ENCODE results near the gene UXS1. TPM values are rescaled to one million over a fixed set of nuclear protein-coding genes. Genes with fewer than 3 reads are reported as not detected.

The UXS1 gene
- total RNA-seq, 1 experiment from 2014 or later = 31.2 TPM

DNA sequence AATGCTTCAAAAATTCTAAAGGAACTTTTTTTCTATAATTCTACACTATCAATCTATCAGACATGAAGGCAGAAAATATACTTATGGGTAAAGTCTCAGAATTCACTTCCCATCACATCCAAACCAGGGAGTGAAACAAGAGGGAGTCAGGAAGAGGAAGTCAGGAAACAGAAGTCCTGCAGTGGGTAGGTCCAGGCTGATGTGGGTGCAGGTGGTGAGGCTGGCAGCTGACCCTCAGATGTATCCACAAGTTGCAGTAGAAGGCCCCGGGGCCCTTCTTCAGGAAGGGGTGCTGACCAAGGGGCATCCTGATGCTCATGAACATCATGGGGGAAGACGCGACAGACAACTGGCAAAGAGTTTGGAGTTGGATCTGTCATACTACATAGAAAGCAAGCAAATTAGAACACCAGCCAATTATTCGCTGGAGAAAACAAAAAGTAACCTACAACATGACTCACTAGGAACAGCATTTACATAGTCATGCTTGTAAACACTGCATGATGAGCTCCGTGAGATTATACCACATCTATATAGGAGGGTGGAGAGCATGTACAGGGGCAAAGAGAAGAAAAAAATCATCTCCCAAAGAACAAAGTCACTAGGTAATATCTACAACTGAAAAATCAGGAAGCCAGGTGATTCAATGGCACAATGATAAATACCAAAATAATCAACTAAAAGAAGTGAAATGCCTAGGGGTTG lies 4.2 kb downstream of the UXS1 start:
- Mint-ChIP-seq H3K27ac (ENCODE audit: low read depth, unreplicated experiment) (peak overlapping the region; percentile 79), H3K9me3 (ENCODE audit: unreplicated experiment) (no peaks in the 10 kb centered on the region), H3K4me1 (ENCODE audit: insufficient read depth, unreplicated experiment) (peaks cover 34% of the 10 kb centered on the region), H3K27me3 (ENCODE audit: insufficient read depth, unreplicated experiment) (no peaks in the 10 kb centered on the region), H3K36me3 (ENCODE audit: insufficient read depth, unreplicated experiment) (no peaks in the 10 kb centered on the region), H3K4me3 (ENCODE audit: unreplicated experiment) (no peak overlapping the region)
- BruUV-seq (replicated peaks) = no TSS peak
- DNase-seq (ENCODE audit: unreplicated experiment) = peak; percentile 47
- ChIA-PET CTCF (interaction anchor here (0.7 kb wide), 1 partner anchor 90 kb away, joined by 3 read pairs; no protein-coding TSS in a partner anchor), POLR2A (interaction anchor here (1.0 to 1.3 kb wide), 2 partner anchors 25 to 32 kb away, joined by 3 read pairs; no protein-coding TSS in a partner anchor)
- intact Hi-C loops (cut with micrococcal nuclease) = loop anchor here (5.0 kb wide), 1 partner anchor 83 kb away; no protein-coding TSS in a partner anchor
- TF ChIP-seq, protein P1, sequence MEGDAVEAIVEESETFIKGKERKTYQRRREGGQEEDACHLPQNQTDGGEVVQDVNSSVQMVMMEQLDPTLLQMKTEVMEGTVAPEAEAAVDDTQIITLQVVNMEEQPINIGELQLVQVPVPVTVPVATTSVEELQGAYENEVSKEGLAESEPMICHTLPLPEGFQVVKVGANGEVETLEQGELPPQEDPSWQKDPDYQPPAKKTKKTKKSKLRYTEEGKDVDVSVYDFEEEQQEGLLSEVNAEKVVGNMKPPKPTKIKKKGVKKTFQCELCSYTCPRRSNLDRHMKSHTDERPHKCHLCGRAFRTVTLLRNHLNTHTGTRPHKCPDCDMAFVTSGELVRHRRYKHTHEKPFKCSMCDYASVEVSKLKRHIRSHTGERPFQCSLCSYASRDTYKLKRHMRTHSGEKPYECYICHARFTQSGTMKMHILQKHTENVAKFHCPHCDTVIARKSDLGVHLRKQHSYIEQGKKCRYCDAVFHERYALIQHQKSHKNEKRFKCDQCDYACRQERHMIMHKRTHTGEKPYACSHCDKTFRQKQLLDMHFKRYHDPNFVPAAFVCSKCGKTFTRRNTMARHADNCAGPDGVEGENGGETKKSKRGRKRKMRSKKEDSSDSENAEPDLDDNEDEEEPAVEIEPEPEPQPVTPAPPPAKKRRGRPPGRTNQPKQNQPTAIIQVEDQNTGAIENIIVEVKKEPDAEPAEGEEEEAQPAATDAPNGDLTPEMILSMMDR (IDR thresholded peaks at IDR 0.05; ENCODE audit: unreplicated experiment) = no peak

DNA sequence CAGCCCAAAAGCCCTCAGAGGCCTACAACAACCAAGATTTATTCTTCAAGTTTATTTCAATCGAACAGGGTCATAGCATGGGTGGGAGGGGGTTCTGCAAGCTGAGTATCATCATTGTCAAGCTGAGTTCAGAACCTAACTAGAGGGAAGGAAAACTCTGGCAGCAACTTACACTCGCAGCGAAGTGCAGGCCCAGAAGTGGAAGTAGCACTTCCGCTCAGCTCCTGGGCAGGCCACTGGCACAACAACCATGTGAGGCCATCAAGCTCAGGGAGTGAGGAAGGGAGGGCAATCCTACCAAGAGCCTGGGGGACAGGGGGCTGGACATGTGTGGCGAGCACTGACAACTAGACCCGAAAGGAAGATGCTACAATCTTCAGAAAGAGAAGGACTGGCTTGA lies 4.8 kb downstream of the UXS1 start:
- no peaks in the 10 kb centered on the region for H3K27me3 Mint-ChIP-seq (ENCODE audit: insufficient read depth, unreplicated experiment)
- H3K4me1 Mint-ChIP-seq (ENCODE audit: insufficient read depth, unreplicated experiment) = peaks cover 32% of the 10 kb centered on the region
- CTCF ChIA-PET = no interaction called here
- POLR2A ChIA-PET = no interaction called here
- intact Hi-C loops (cut with micrococcal nuclease) = no loop called here
- H3K4me3 Mint-ChIP-seq (ENCODE audit: unreplicated experiment) = no peak overlapping the region
- no TSS peak for BruUV-seq (replicated peaks)
- no peak for DNase-seq (ENCODE audit: unreplicated experiment)
- TF ChIP-seq, protein P1 (IDR thresholded peaks at IDR 0.05; ENCODE audit: unreplicated experiment) = no peak
- H3K36me3 Mint-ChIP-seq (ENCODE audit: insufficient read depth, unreplicated experiment) = no peaks in the 10 kb centered on the region
- peak overlapping the region; percentile 79 for H3K27ac Mint-ChIP-seq (ENCODE audit: low read depth, unreplicated experiment)
- H3K9me3 Mint-ChIP-seq (ENCODE audit: unreplicated experiment) = no peaks in the 10 kb centered on the region

DNA sequence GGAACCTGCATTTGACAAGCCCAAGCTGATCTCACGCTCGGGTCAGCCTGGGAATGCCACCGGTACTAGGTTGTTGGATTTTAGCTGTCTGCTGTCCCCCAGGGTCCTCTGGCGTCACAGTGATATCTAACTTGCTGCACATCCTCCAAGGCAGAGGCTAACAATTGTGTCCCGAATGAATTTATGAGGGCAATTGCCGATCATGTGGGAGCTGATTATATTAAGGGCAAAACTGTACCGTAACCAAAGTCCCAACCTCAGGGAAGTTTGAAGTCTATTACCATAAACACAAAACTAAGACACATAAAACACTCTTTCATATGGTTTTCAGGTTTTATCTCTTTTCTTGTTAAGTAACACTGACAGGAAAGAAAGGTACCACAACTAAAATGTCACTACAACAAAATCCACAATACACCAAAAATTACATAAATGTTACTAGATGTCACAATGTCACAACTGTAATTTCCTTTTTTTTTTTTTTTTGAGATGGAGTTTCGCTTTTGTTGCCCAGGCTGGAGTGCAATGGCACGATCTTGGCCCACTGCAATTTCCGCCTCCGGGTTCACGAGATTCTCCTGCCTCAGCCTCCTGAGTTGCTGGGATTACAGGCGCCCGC lies 6.7 kb downstream of the UXS1 start:
- H3K4me3 Mint-ChIP-seq (ENCODE audit: unreplicated experiment) = no peak overlapping the region
- no peak for DNase-seq (ENCODE audit: unreplicated experiment)
- CTCF ChIA-PET = interaction anchor here (0.6 kb wide), 1 partner anchor 457 kb away, joined by 3 read pairs; no protein-coding TSS in a partner anchor
- H3K27ac Mint-ChIP-seq (ENCODE audit: low read depth, unreplicated experiment) = no peak overlapping the region
- H3K4me1 Mint-ChIP-seq (ENCODE audit: insufficient read depth, unreplicated experiment) = peaks cover 31% of the 10 kb centered on the region
- TF ChIP-seq, protein P1 (IDR thresholded peaks at IDR 0.05; ENCODE audit: unreplicated experiment) = no peak
- intact Hi-C loops (cut with micrococcal nuclease) = no loop called here
- H3K27me3 Mint-ChIP-seq (ENCODE audit: insufficient read depth, unreplicated experiment) = no peaks in the 10 kb centered on the region
- H3K9me3 Mint-ChIP-seq (ENCODE audit: unreplicated experiment) = no peaks in the 10 kb centered on the region
- no peaks in the 10 kb centered on the region for H3K36me3 Mint-ChIP-seq (ENCODE audit: insufficient read depth, unreplicated experiment)
- POLR2A ChIA-PET = no interaction called here
- BruUV-seq (replicated peaks) = no TSS peak

DNA sequence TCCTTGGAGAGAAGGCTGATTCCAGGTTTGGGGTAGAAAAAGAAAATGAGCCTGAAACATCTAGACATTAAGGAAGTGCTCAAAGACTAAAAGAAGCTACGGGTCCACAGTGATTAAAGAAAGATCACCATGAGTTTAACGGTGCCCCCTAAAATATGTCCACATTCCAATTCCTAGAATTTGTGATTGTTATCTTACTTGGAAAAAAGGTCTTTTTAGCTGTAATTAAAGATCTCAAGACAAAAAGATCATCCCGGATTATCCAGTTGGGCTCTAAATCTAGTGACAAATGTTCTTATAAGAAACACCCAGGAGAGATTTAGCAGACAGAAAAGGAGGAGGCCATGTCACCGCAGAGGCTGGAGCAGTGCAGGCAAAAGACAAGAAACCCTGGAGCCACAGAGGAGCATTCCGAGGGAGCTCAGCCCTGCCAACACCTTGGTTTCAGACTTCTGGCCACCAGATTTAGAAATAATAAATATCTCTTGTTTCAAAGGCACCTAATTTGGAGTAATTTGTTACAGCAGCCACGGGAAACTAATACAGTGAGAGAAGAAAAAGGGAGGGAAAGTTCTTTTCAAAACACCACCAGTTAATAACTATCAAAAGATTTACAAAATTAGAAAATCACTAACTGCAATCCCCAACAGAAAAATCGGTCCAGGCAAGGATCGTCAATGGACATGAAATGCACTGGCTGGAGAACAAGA lies 8.5 kb downstream of the UXS1 start:
- CTCF ChIA-PET = interaction anchor here (1.2 kb wide), 1 partner anchor 36 kb away, joined by 3 read pairs; no protein-coding TSS in a partner anchor
- H3K4me3 Mint-ChIP-seq (ENCODE audit: unreplicated experiment) = no peak overlapping the region
- TF ChIP-seq, protein P1 (IDR thresholded peaks at IDR 0.05; ENCODE audit: unreplicated experiment) = no peak
- DNase-seq (ENCODE audit: unreplicated experiment) = no peak
- no peaks in the 10 kb centered on the region for H3K27me3 Mint-ChIP-seq (ENCODE audit: insufficient read depth, unreplicated experiment)
- no peaks in the 10 kb centered on the region for H3K9me3 Mint-ChIP-seq (ENCODE audit: unreplicated experiment)
- POLR2A ChIA-PET = no interaction called here
- no peaks in the 10 kb centered on the region for H3K36me3 Mint-ChIP-seq (ENCODE audit: insufficient read depth, unreplicated experiment)
- BruUV-seq (replicated peaks) = no TSS peak
- peaks cover 17% of the 10 kb centered on the region for H3K4me1 Mint-ChIP-seq (ENCODE audit: insufficient read depth, unreplicated experiment)
- intact Hi-C loops (cut with micrococcal nuclease) = no loop called here
- H3K27ac Mint-ChIP-seq (ENCODE audit: low read depth, unreplicated experiment) = no peak overlapping the region

All from MCF 10A (cell line).